HepG2 (cell line): Measurements from ENCODE around the gene PALMD. TPM values are rescaled to one million over a fixed set of nuclear protein-coding genes. Genes with fewer than 3 reads are reported as not detected.
A peak's percentile ranks its signal among the peaks of the same experiment; 100 is the strongest.

Source experiments
- GATAD2A ChIP-seq: IDR thresholded peaks from 2 replicates; pipeline ENCODE4 v1.6.1; 2016
- HMGXB4 ChIP-seq, 2 experiments: sonication (generic) in 1 of 2; formaldehyde crosslinking in 1 of 2; IDR thresholded peaks; 2 replicates each; pipeline versions ENCODE4 v1.4.0 to v1.6.1; 2018 to 2020; ENCODE audit warnings: missing genetic modification reagents in 2 of 2, borderline replicate concordance in 1 of 2, low read depth in 1 of 2, mild to moderate bottlenecking in 1 of 2, missing biosample characterization in 1 of 2
- HNRNPK ChIP-seq: fragments of 200-400 bp; formaldehyde crosslinking; IDR thresholded peaks from 2 replicates; pipeline ENCODE4 v1.6.1; 2018; ENCODE audit warnings: low read length, low read depth, moderate library complexity, mild to moderate bottlenecking; ENCODE audit not compliant: poor library complexity, severe bottlenecking
- KDM5A ChIP-seq: fragments of 200-600 bp; sonication (generic); IDR thresholded peaks from 2 replicates; pipeline ENCODE4 v1.7.0; 2018; ENCODE audit warnings: antibody characterized with exemption, mild to moderate bottlenecking, low read length, borderline replicate concordance
- KMT2A ChIP-seq: sonication (generic); formaldehyde crosslinking; IDR thresholded peaks from 2 replicates; pipeline ENCODE4 v1.4.0; 2020; ENCODE audit warnings: missing genetic modification reagents
- MTF1 ChIP-seq: sonication (generic); formaldehyde crosslinking; IDR thresholded peaks from 2 replicates; pipeline ENCODE4 v1.5.0; 2020; ENCODE audit warnings: missing genetic modification reagents
- MXD3 ChIP-seq: IDR thresholded peaks from 2 replicates; pipeline ENCODE4 v1.6.1; 2016; ENCODE audit warnings: mild to moderate bottlenecking, missing biosample characterization, missing genetic modification reagents
- NR0B2 ChIP-seq: sonication (generic); formaldehyde crosslinking; IDR thresholded peaks from 2 replicates; pipeline ENCODE4 v1.4.0; 2020; ENCODE audit warnings: mild to moderate bottlenecking, missing genetic modification reagents
- NR3C1 ChIP-seq: sonication (generic); formaldehyde crosslinking; IDR thresholded peaks from 2 replicates; pipeline ENCODE4 v1.4.0; 2020; ENCODE audit warnings: missing genetic modification reagents
- REXO4 ChIP-seq: sonication (generic); formaldehyde crosslinking; IDR thresholded peaks from 2 replicates; pipeline ENCODE4 v1.8.0; 2022; ENCODE audit warnings: missing genetic modification reagents, mild to moderate bottlenecking, borderline replicate concordance
- RNF219 ChIP-seq: sonication (generic); formaldehyde crosslinking; IDR thresholded peaks from 2 replicates; pipeline ENCODE4 v1.5.0; 2020; ENCODE audit warnings: mild to moderate bottlenecking, missing genetic modification reagents
- SOX6 ChIP-seq, 2 experiments: fragments of 450-650 bp in 1 of 2; sonication (generic) in 1 of 2; formaldehyde crosslinking in 1 of 2; IDR thresholded peaks; 2 replicates each; pipeline versions ENCODE4 v1.4.0 to v1.6.1; 2017 to 2020; ENCODE audit warnings: antibody characterized with exemption in 1 of 2, mild to moderate bottlenecking in 1 of 2, missing genetic modification reagents in 1 of 2
- TEAD3 ChIP-seq: optimal IDR thresholded peaks from 2 replicates; pipeline ENCODE3; 2016; ENCODE audit warnings: borderline replicate concordance
- TFAP4 ChIP-seq: sonication (generic); IDR thresholded peaks from 2 replicates; pipeline ENCODE4 v1.6.1; 2016; ENCODE audit warnings: low read depth, borderline replicate concordance
- ZBTB44 ChIP-seq: sonication (generic); formaldehyde crosslinking; IDR thresholded peaks from 2 replicates; pipeline ENCODE4 v1.4.0; 2020; ENCODE audit warnings: missing genetic modification reagents
- ZNF256 ChIP-seq: sonication (generic); formaldehyde crosslinking; conservative IDR thresholded peaks from 2 replicates; pipeline ENCODE4 v1.4.0; 2020; ENCODE audit warnings: missing genetic modification reagents
- ZNF296 ChIP-seq: sonication (generic); formaldehyde crosslinking; conservative IDR thresholded peaks from 2 replicates; pipeline ENCODE4 v1.5.0; 2020; ENCODE audit warnings: mild to moderate bottlenecking, missing genetic modification reagents
- ZNF547 ChIP-seq: sonication (generic); formaldehyde crosslinking; IDR thresholded peaks from 2 replicates; pipeline ENCODE4 v1.5.1; 2020; ENCODE audit warnings: mild to moderate bottlenecking, missing genetic modification reagents
- ZNF737 ChIP-seq: sonication (generic); formaldehyde crosslinking; IDR thresholded peaks from 2 replicates; pipeline ENCODE4 v1.5.0; 2020; ENCODE audit warnings: missing genetic modification reagents, mild to moderate bottlenecking, borderline replicate concordance
- ZNF747 ChIP-seq: sonication (generic); formaldehyde crosslinking; IDR thresholded peaks from 2 replicates; pipeline ENCODE4 v1.8.1; 2023; ENCODE audit warnings: missing genetic modification reagents, mild to moderate bottlenecking, borderline replicate concordance
- ZNF788 ChIP-seq: sonication (generic); formaldehyde crosslinking; IDR thresholded peaks from 2 replicates; pipeline ENCODE4 v1.5.0; 2020; ENCODE audit warnings: mild to moderate bottlenecking, missing genetic modification reagents, borderline replicate concordance
- polyA plus RNA-seq, 8 experiments: library from polyadenylated mRNA; depleted of rRNA in 3 of 8; stranded (reverse) in 7 of 8; unstranded in 1 of 8; fragments of >200 nt; fragmentation: Illumina TruSeq in 4 of 8; extraction: Trizol in 4 of 8; gene quantifications; 2 replicates each; pipeline versions ENCODE4 v1.2.1 to v1.2.3, GENCODE V29; 2011 to 2016; ENCODE audit warnings: low read depth in 4 of 8, missing spikeins in 1 of 8, mixed read lengths in 1 of 8; ENCODE audit not compliant: insufficient read depth in 1 of 8
- total RNA-seq, 5 experiments: library from RNA; depleted of rRNA; stranded (reverse); fragments of >200 nt; fragmentation: Illumina TruSeq; extraction: Trizol; gene quantifications; 2 replicates each; pipeline ENCODE4 v1.2.3, GENCODE V29; 2016; ENCODE audit warnings: low read depth in 1 of 5

Gene PALMD
- total and polyA plus RNA-seq, 2 of the 13 experiments (the other 11 are each of a cell fraction or from before 2014, with no cell fraction given): 5.5 to 31.1 TPM

- no peak for TF ChIP-seq RNF219 (CRISPR knock-in tag)
- TF ChIP-seq REXO4: no peak
- TF ChIP-seq MTF1 (CRISPR knock-in tag): no peak
- TF ChIP-seq HMGXB4 (CRISPR knock-in tag; IDR thresholded peaks at IDR 0.05; ENCODE audit: borderline replicate concordance in 1 of 2, low read depth in 1 of 2): 0 out of 4 replicates have a peak, but pooled peaks of 1 of the 2 experiments have one; percentile 11
- TF ChIP-seq MXD3 (CRISPR knock-in tag): no peak
- TF ChIP-seq ZBTB44: no peak
- no peak for TF ChIP-seq GATAD2A
- TF ChIP-seq TEAD3 (CRISPR knock-in tag): no peak
- no peak for TF ChIP-seq NR0B2 (CRISPR knock-in tag)
- peak; percentile 37; the same call in 1 of the 2 replicates for TF ChIP-seq KDM5A
- no peak for TF ChIP-seq ZNF256
- no peak for TF ChIP-seq HNRNPK
- no peak; the same call in 1 of the 2 replicates for TF ChIP-seq ZNF788 (CRISPR knock-in tag)
- no peak for TF ChIP-seq TFAP4
- no peak for TF ChIP-seq ZNF296
- TF ChIP-seq KMT2A: peak; percentile 47; the same call in 1 of the 2 replicates
- TF ChIP-seq ZNF737 (CRISPR knock-in tag): peak; percentile 33; the same call in 1 of the 2 replicates
- TF ChIP-seq ZNF547 (CRISPR knock-in tag): peak; percentile 68; the same call in 1 of the 2 replicates
- no peak for TF ChIP-seq NR3C1 (CRISPR knock-in tag)
- TF ChIP-seq ZNF747: peak; percentile 43; the same call in 1 of the 2 replicates
- no peak for TF ChIP-seq SOX6 (IDR thresholded peaks at IDR 0.05)
- TF ChIP-seq SOX6 (CRISPR knock-in tag; IDR thresholded peaks at IDR 0.05): peak; percentile 52
Measured at GRCh38 chr1:99645699-99646531, at the start of gene PALMD (continued).
